Ascending aorta (tissue), 2 donors: ENCODE results near the gene LACRT. TPM values are rescaled to one million over a fixed set of nuclear protein-coding genes. Genes with fewer than 3 reads are reported as not detected.

Experiments used
- DNase-seq, 2 donors: peaks; one replicate each; pipeline ENCODE4 v3.0.0-alpha.2; 2019; ENCODE audit warnings: low spot score in 2 of 2
- H3K27ac ChIP-seq, 2 donors: fragments of 200-600 bp; sonication (generic); one replicate each; pipeline ENCODE4 v1.5.1; 2016 to 2017; ENCODE audit warnings: mild to moderate bottlenecking in 1 of 2
- H3K27me3 ChIP-seq: fragments of 200-600 bp; sonication (generic); one replicate; pipeline ENCODE4 v1.5.1; 2017
- H3K36me3 ChIP-seq, 2 donors: fragments of 200-600 bp; sonication (generic); one replicate each; pipeline ENCODE4 v1.5.1; 2016
- H3K4me1 ChIP-seq, 2 donors: fragments of 200-600 bp; sonication (generic); one replicate each; pipeline ENCODE4 v1.5.1; 2016 to 2017; ENCODE audit warnings: mild to moderate bottlenecking in 1 of 2
- H3K4me3 ChIP-seq, 2 donors: fragments of 200-600 bp; sonication (generic); one replicate each; pipeline ENCODE4 v1.5.1; 2016 to 2017; ENCODE audit warnings: mild to moderate bottlenecking in 1 of 2
- H3K9me3 ChIP-seq, 2 donors: fragments of 200-600 bp; sonication (generic); one replicate each; pipeline ENCODE4 v1.5.1; 2016
- CTCF ChIP-seq, 3 experiments: fragments of 200-600 bp in 2 of 3; fragments of 450-650 bp in 1 of 3; sonication (generic) in 2 of 3; IDR thresholded peaks; one replicate each; pipeline ENCODE4 v1.5.1; 2016 to 2019; ENCODE audit warnings: antibody characterized with exemption in 3 of 3, mild to moderate bottlenecking in 1 of 3, moderate library complexity in 1 of 3
- intact Hi-C: fragments of 100-400 bp; cut with DNase I; formaldehyde crosslinking; loops from one replicate; pipeline ENCODE4 v1.15.1; 2023
- total RNA-seq: library from RNA; depleted of rRNA; stranded (reverse); fragments of >200 nt; gene quantifications from one replicate; pipeline ENCODE4 v1.1.0, GENCODE V29; 2016

Gene LACRT
- total RNA-seq, 1 donor from 2014 or later = not detected

GRCh38 chr12:54586620-54587019 lies 48.1 kb downstream of the LACRT start:
- intact Hi-C loops = no loop called here
- Histone ChIP-seq H3K27me3 (no peaks in the 10 kb centered on the region), H3K27ac (peak overlapping the region; percentile 59 to 81), H3K9me3 (no peaks in the 10 kb centered on the region), H3K4me3 (peak overlapping the region in 1 of 2 donors; percentile 86), H3K36me3 (no peaks in the 10 kb centered on the region), H3K4me1 (peaks cover 4 to 10% of the 10 kb centered on the region in 2 donors)
- no peak for TF ChIP-seq CTCF (IDR thresholded peaks at IDR 0.05)
- no peak for DNase-seq

GRCh38 chr12:54585243-54585642 lies 49.5 kb downstream of the LACRT start:
- H3K9me3 ChIP-seq = no peaks in the 10 kb centered on the region
- no peak overlapping the region for H3K27ac ChIP-seq
- H3K36me3 ChIP-seq = no peaks in the 10 kb centered on the region
- H3K4me3 ChIP-seq = no peak overlapping the region
- TF ChIP-seq CTCF (IDR thresholded peaks at IDR 0.05) = no peak
- intact Hi-C loops = no loop called here
- no peak for DNase-seq
- H3K4me1 ChIP-seq = peaks cover 4 to 10% of the 10 kb centered on the region in 2 donors
- no peaks in the 10 kb centered on the region for H3K27me3 ChIP-seq

DNA sequence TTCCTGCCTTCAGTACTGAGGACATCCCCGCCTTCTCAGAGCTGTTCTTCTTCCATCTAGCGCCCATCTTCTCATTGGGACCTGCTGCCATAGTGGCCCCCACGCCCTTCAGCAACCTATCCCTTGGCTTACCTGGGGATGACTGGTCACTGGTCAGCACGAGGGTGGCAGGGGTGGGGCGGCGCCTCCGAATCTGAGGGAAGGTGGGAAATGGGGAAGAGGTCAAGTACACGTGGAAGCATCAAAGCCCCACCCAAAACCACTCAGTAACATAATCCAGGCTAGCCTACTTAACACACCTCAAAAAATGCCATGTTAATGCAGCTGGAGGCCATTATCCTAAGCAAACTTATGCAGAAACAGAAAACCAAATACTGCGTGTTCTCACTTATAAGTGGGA lies 50.6 kb downstream of the LACRT start:
- H3K4me3 ChIP-seq = no peak overlapping the region
- H3K9me3 ChIP-seq = no peaks in the 10 kb centered on the region
- no peak overlapping the region for H3K27ac ChIP-seq
- H3K36me3 ChIP-seq = no peaks in the 10 kb centered on the region
- H3K27me3 ChIP-seq = no peaks in the 10 kb centered on the region
- no peak for TF ChIP-seq CTCF (IDR thresholded peaks at IDR 0.05)
- no peak for DNase-seq
- peaks cover 4 to 13% of the 10 kb centered on the region in 2 donors for H3K4me1 ChIP-seq
- intact Hi-C loops = no loop called here

- Histone ChIP-seq H3K9me3 (no peaks in the 10 kb centered on the region), H3K36me3 (no peaks in the 10 kb centered on the region), H3K27me3 (no peaks in the 10 kb centered on the region), H3K27ac (no peak overlapping the region), H3K4me3 (no peak overlapping the region), H3K4me1 (peaks cover 1 to 9% of the 10 kb centered on the region in 2 donors)
- intact Hi-C loops = no loop called here
- TF ChIP-seq CTCF (IDR thresholded peaks at IDR 0.05) = no peak
- no peak for DNase-seq
Observed at GRCh38 chr12:54583726-54584125, 51.0 kb downstream of the LACRT start.

GRCh38 chr12:54581412-54581811 lies 53.3 kb downstream of the LACRT start:
- Histone ChIP-seq H3K9me3 (no peaks in the 10 kb centered on the region), H3K4me1 (peaks cover 0 to 3% of the 10 kb centered on the region in 2 donors), H3K27ac (no peak overlapping the region), H3K27me3 (no peaks in the 10 kb centered on the region), H3K4me3 (no peak overlapping the region), H3K36me3 (peaks cover 17 to 19% of the 10 kb centered on the region in 2 donors)
- DNase-seq = no peak
- no peak for TF ChIP-seq CTCF (IDR thresholded peaks at IDR 0.05)
- intact Hi-C loops = loop anchor here (2.0 kb wide), 1 partner anchor 15 kb away; no protein-coding TSS in a partner anchor

Other genes starting within 250 kb of the LACRT start
- 973 TPM for gene ITGA5, start 215.6 kb downstream of the LACRT start, total RNA-seq
- not detected for gene GTSF1, start 161.3 kb downstream of the LACRT start, total RNA-seq
- 5.4 TPM for gene NCKAP1L, start 137.1 kb downstream of the LACRT start, total RNA-seq
- 82.1 TPM for gene PDE1B, start 85.3 kb downstream of the LACRT start, total RNA-seq
- gene PPP1R1A, start 46.2 kb downstream of the LACRT start, total RNA-seq = 28.7 TPM
- gene DCD, start 13.5 kb upstream of the LACRT start, total RNA-seq = not detected
- not detected for gene MUCL1, start 219.6 kb upstream of the LACRT start, total RNA-seq